GM21723 (cell line): ENCODE measurements around the gene PRDM16.
"Not testable (repeated sequence)": the region's sequence is repeated elsewhere in the genome, so short reads cannot be mapped to it uniquely, and the experiment has no call there.

ENCODE experiments used
- ATAC-seq: cut with Tn5 transposase; IDR thresholded peaks from one replicate; pipeline ENCODE4 v1.9.1; 2021; ENCODE audit warnings: mild to moderate bottlenecking, moderate library complexity; ENCODE audit not compliant: unreplicated experiment

Gene PRDM16

DNA sequence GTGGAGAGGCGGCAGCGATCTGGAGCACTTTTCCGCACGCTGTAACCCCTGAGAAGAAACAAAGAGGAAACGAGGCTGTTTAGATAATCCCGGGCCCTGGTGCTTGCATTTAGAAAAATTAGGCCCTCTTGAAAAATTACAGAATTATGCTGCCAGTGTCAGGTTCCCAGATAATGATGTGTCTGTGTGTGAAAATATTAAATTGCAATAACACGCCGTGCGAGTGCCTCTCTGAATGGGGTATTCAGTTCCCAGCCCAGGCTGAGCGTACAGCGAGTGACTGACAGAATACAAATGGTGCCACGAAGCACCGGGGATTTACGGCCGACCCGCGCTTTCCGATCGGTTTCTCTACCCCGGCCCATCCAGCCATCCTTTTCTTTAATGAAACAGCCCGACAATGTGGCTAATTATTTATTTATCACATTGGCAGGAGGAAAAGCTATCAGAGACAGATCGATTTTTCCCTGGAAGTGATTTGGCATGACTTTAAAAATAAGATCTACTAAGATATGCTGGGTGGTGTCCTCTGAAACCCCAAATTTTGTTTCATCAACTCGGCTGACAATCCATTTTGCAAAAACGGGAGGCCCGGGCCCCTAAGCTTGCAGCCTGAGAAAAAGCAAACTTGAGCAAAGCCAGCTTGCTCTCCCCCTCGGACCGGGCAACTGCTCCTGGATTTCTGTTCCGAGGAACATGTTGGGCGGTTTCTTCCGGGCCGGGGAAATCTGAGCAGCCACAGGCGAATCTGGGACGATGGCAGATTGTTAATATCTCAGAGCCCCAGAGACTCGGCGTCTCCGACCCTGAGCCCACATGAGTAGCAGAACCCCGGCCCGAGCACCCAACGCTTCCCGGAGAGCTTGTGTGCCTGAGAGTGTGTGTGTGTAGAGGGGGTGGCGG, 11.3 kb downstream of the PRDM16 start:
- no peak for ATAC-seq

DNA sequence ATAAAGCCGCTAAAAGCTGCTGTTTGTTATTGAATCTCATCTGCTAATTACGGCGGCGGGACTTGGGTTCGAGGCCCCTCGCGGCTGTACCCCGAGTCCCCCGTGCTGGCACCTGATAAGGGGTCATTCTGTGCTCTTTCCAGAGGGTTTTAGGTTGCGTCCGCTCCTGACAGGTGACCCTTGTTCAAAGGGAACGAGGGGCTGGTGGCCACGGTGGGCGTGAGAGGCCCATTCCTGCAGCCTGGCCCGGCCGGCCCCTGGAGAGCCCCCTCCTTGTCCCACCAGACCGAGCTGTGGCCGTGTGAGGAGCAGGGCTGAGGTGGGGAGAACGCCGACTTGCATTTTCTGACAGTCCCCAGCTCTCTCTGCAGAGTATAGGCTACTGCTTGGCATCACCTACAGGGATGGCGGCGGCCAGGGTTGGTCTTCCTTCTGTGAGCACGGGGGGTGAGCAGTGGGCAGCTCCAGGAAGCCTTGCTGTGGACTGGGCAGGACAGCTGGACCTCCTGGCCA, 12.2 kb downstream of the PRDM16 start:
- no peak for ATAC-seq

DNA sequence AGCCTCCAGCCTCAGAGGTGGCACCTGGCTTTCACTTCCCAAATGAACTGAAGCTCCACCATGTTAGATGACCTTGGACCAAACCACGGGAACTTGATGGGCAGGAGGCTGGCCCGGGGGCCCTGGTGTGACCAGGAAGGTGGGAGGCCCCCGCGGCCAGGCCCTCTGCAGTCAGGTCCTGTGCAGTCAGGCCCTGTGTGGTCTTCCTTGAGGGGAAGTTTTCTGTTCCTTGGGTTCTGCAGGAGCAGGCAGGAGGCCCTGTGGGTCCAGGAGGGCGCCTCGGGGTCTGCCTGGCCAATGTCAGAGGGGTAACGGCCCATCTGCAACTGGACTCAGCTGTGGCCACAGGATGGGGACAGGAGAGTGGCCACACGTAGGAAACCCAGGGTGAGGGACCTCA, 13.0 kb downstream of the PRDM16 start:
- ATAC-seq, result no peak

- ATAC-seq, result no peak
These were observed 13.8 kb downstream of the PRDM16 start for GRCh38 chr1:3082571-3083516.

DNA sequence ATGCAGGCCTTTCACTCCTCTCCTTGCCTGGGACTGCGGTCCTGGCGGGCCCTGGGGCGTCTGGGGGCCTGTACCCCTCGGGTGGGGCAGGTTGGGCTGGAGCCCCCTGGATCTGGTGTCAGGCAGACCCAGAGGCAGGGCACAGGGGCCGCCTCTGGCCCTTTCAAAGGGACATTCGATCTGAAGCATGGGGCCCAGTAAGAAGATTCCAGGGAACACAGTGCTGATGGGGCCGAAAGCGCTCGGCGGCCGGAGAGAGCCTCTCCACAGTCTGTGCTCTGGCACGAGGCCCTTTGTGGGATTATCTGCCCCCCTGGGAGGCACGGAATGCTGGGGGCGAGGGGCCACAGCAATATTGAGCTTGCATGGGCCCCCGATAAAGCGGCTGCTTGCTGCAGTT, 15.2 kb downstream of the PRDM16 start:
- no peak for ATAC-seq

DNA sequence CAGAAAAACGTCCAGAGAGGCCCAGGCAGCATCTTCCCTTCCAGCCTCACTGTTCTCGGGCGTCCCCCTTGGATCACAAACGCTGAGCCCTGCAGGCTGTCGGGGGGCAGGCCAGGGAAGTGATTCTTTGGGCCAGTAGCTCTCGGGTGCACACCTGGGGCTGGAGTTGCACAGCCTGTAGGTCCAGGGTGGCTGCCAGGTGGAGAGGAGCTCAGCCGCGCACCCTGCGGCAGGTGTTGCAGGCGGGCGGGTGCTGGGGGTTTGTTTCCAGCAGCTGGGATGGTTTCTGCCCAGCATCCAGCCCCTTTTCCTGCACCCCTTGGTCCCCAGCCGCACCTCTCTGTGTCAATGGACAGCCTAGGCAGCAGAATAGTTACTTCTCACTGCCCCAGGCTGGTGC, 15.7 kb downstream of the PRDM16 start:
- no peak for ATAC-seq

GRCh38 chr1:3085721-3086120, 16.7 kb downstream of the PRDM16 start:
- ATAC-seq, result no peak

DNA sequence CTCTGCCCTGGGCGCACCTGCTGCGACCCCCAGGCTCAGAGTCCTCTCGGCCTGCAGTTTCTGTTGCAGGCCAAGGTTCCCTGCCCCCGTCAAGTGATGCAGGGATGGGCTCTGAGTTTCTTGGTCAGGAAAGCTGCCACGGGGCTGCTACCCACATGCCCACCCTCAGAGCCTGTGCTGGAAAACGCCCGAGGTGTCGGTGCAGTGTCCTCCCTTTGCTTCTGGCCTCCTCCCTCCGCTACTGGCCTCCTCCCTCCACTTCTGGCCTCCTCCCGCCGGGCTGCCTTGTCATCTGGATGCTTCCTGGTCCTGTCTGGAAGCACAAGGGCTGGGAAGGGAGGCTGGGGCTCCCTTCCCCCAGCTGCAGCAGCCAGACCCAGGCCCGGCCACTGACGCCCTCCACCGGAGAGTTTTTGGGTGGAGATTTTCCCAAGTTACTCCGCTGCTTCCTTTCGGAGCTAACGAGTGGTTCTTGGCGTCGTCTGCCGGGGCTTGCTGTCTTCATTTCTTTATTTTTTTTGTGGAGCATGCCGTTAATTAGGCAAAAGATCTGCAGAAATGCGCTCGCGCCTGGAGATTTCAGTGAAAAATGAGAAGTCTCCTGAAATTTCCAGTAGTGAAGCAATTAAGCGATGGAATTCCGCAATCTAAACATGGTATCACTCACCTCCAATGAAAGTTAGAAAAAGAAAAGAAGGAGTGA, 17.4 kb downstream of the PRDM16 start:
- ATAC-seq, result no peak

GRCh38 chr1:3087049-3087448, 18.0 kb downstream of the PRDM16 start:
- ATAC-seq, result no peak

DNA sequence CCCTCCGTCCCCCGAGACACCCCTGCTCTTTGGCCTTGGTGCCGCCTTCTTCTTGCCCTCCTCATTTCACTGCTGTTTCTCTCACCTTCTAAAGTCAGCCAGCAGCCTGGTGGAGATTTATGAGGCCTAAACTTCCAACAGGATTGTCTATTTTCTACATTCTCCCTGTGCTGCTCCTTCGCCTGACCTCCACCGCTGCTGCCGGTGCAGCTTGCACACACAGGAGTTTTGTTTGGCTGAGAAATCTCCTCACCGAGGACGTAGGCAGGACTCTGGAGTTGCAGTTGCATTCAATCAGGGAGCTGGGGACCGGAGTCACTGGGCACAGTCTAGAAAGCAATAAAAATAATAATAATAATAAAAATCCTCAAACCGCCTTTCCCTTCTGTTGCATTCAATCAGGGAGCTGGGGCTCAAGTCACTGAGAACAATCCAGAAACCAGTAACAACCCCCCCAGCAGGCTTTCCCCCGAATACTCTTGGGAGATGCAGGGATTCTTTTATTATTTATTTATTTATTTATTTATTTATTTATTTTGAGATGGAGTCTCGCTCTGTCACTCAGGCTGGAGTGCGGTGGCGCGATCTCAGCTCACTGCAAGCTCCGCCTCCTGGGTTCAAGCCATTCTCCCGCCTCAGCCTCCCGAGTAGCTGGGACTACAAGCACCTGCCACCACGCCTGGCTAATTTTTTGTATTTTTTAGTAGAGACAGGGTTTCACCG, 19.1 kb downstream of the PRDM16 start:
- not testable (repeated sequence) for ATAC-seq

DNA sequence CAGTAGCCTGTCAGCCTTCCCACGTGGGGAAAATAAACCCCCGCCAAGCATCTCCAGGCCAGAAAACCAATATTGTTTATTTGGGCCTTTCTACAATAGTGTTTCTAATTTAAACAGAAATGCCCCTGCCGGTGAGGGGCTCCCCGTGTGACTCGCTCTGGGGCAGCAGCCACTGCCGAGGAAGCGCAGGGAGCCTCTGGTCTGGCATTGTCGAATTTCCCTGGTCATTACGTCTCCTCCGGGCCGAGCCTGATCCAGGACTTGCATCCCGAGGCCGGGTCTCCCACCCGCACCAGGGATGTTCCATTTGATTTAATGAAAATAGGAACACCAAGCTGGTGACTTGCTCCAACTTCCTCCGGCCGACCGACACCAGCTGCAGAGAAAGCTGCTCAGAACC, 20.5 kb downstream of the PRDM16 start:
- no peak for ATAC-seq

- no peak for ATAC-seq
These were observed 22.3 kb downstream of the PRDM16 start for GRCh38 chr1:3091334-3091733.

- ATAC-seq, result no peak
These were observed 23.5 kb downstream of the PRDM16 start for GRCh38 chr1:3092530-3092929.

GRCh38 chr1:3093898-3094626, 25.1 kb downstream of the PRDM16 start:
- ATAC-seq, result no peak

GRCh38 chr1:3094863-3095780, 26.1 kb downstream of the PRDM16 start:
- no peak for ATAC-seq

DNA sequence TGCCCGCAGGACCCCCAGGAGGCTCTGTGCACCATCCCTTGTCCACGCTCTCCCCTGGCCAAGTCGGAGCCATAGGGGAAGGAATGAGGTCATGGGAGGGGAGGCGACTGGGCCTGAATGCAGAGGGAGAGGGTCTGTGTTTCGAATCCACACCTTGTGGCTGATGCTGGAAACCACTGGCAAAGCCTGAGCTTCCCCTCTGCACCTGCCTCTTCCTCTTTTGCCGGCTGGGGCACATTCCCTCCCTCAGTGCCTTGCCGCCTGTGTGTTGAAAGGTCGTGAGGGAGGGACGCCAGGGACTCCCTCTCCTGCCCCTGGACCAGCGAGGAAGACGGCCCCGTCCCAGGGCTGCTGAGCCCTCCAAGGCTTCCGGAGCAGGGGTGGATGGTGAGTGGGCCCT, 27.3 kb downstream of the PRDM16 start:
- no peak for ATAC-seq

GRCh38 chr1:3097231-3097630, 28.2 kb downstream of the PRDM16 start:
- no peak for ATAC-seq

DNA sequence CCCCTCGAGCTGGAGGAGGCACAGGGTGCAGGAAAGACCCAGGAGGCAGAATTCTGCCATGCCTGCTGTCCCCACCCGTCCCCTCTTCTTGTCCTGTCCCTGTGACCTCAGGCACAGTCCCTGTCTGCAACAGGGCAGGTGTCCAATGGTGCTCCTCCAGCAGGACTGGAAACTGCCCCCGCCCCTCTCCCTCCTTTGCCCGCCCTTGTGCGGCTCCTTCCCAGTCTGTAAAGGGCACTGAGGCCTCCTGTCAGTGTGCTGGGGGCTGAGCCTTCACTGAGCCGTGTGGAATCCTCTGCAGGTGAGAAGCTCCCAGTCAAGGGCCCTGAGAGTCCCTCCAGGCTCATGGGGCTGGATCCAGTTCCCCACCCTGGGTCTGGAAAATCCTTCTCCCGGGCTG, 28.9 kb downstream of the PRDM16 start:
- ATAC-seq, result no peak

DNA sequence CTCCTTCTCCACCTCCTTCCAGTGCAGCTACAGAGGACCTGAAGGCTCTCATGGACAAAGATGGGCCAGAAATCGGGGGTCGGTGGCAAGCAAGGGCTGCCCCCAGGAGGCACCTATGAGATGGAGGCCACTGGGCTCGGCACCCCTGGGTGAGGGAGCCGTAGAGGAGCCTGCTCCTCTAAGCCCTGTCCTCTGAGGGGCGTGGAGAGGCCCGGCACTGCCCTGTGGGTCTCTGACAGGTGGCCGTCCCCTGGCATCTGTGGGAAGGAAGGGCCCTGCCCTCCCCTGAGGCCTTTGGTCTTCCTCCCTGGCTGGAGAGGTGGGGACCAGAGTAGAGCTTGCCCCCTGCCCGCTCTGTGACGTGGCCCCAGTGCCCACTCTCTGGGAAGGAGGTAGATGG, 30.9 kb downstream of the PRDM16 start:
- no peak for ATAC-seq
